K562 (cell line): ENCODE measurements around the gene CSAD. TPM values are rescaled to one million over a fixed set of nuclear protein-coding genes. Genes with fewer than 3 reads are reported as not detected.
A peak's percentile ranks its signal among the peaks of the same experiment; 100 is the strongest.

ENCODE experiments used
- ARID4B ChIP-seq: sonication (generic); formaldehyde crosslinking; IDR thresholded peaks from 2 replicates; pipeline ENCODE4 v1.8.0; 2022; ENCODE audit warnings: mild to moderate bottlenecking, missing genetic modification reagents
- ATF7 ChIP-seq: fragments of 450-650 bp; IDR thresholded peaks from 2 replicates; pipeline ENCODE4 v1.7.1; 2014; ENCODE audit warnings: mild to moderate bottlenecking, moderate library complexity
- BRF1 ChIP-seq: IDR thresholded peaks from 3 replicates; pipeline ENCODE4 v1.6.1; 2011; ENCODE audit warnings: borderline replicate concordance, mild to moderate bottlenecking; ENCODE audit not compliant: insufficient read length; ENCODE audit errors: extremely low read depth
- CBX3 ChIP-seq, 2 experiments: IDR thresholded peaks; 1 replicate in 1 of 2; 2 replicates in 1 of 2; pipeline ENCODE4 v1.6.1; 2012; ENCODE audit warnings: inconsistent platforms in 2 of 2, low read length in 2 of 2, borderline replicate concordance in 1 of 2, control low read depth in 1 of 2
- HDAC1 ChIP-seq, 2 experiments: fragments of 450-650 bp; IDR thresholded peaks; 2 replicates each; pipeline ENCODE4 v1.6.1; 2016 to 2017; ENCODE audit warnings: inconsistent platforms in 1 of 2, mild to moderate bottlenecking in 1 of 2, moderate library complexity in 1 of 2
- HNRNPLL ChIP-seq: fragments of 200-400 bp; formaldehyde crosslinking; IDR thresholded peaks from 2 replicates; pipeline ENCODE4 v1.6.1; 2017; ENCODE audit warnings: low read length, low read depth, mild to moderate bottlenecking; ENCODE audit not compliant: poor library complexity, severe bottlenecking
- MAFF ChIP-seq: IDR thresholded peaks from 2 replicates; pipeline ENCODE4 v1.6.1; 2012; ENCODE audit warnings: low read length, improper control_type of control experiment
- MAX ChIP-seq: sonication (generic); formaldehyde crosslinking; IDR thresholded peaks from 2 replicates; pipeline ENCODE4 v1.9.0; 2022; ENCODE audit warnings: mild to moderate bottlenecking, missing genetic modification reagents
- NR3C1 ChIP-seq: sonication (generic); formaldehyde crosslinking; IDR thresholded peaks from 2 replicates; pipeline ENCODE4 v1.8.1; 2022; ENCODE audit warnings: missing genetic modification reagents
- NRF1 ChIP-seq, 2 experiments: fragments of 450-650 bp; IDR thresholded peaks in 1 of 2; conservative IDR thresholded peaks in 1 of 2; 2 replicates each; pipeline ENCODE4 v1.6.1; 2014; ENCODE audit warnings: mild to moderate bottlenecking in 2 of 2
- PHB ChIP-seq: fragments of 250-450 bp; sonication (Bioruptor Pico); IDR thresholded peaks from 2 replicates; pipeline ENCODE4 v1.5.0; 2021
- RBFOX2 ChIP-seq: fragments of 200-400 bp; formaldehyde crosslinking; IDR thresholded peaks from 2 replicates; pipeline ENCODE4 v1.6.1; 2017; ENCODE audit warnings: low read depth, mild to moderate bottlenecking, low read length, moderate library complexity
- SAP30 ChIP-seq: fragments of 200-600 bp; sonication (generic); IDR thresholded peaks from 2 replicates; pipeline ENCODE4 v1.6.1; 2012; ENCODE audit warnings: borderline replicate concordance, low read depth, mild to moderate bottlenecking, moderate library complexity, low read length, control low read depth, inconsistent platforms; ENCODE audit not compliant: insufficient read depth, poor library complexity, severe bottlenecking
- SNRNP70 ChIP-seq: fragments of 200-400 bp; formaldehyde crosslinking; optimal IDR thresholded peaks from 2 replicates; pipeline ENCODE3; 2017; ENCODE audit warnings: low read depth, low read length
- SREBF1 ChIP-seq: fragments of 150-350 bp; IDR thresholded peaks from 2 replicates; pipeline ENCODE4 v1.6.1; 2014; ENCODE audit warnings: antibody characterized with exemption, low read depth, low read length, borderline replicate concordance
- SREBF2 ChIP-seq: sonication (generic); formaldehyde crosslinking; IDR thresholded peaks from 2 replicates; pipeline ENCODE4 v1.4.0; 2020; ENCODE audit warnings: mild to moderate bottlenecking, missing genetic modification reagents
- TBP ChIP-seq: optimal IDR thresholded peaks from 2 replicates; pipeline ENCODE3; 2011; ENCODE audit warnings: low read depth, low read length, improper control_type of control experiment
- ZBTB7A ChIP-seq: IDR thresholded peaks from 2 replicates; pipeline ENCODE4 v1.6.1; 2011; ENCODE audit warnings: low read depth, mild to moderate bottlenecking, low read length, moderate library complexity, borderline replicate concordance; ENCODE audit not compliant: control insufficient read depth
- ZBTB9 ChIP-seq: fragments of 450-650 bp; formaldehyde crosslinking; IDR thresholded peaks from 2 replicates; pipeline ENCODE4 v1.4.0; 2020; ENCODE audit warnings: mild to moderate bottlenecking, moderate library complexity
- ZNF140 ChIP-seq: fragments of 250-450 bp; sonication (Bioruptor Pico); IDR thresholded peaks from 2 replicates; pipeline ENCODE4 v1.8.0; 2021; ENCODE audit warnings: moderate library complexity, mild to moderate bottlenecking, inconsistent platforms
- ZNF24 ChIP-seq: fragments of 450-650 bp; IDR thresholded peaks from 2 replicates; pipeline ENCODE4 v1.6.1; 2016
- ZNF41 ChIP-seq: fragments of 250-450 bp; sonication (Bioruptor Pico); conservative IDR thresholded peaks from 2 replicates; pipeline ENCODE4 v1.4.0; 2020; ENCODE audit warnings: mild to moderate bottlenecking
- polyA plus RNA-seq, 8 experiments: library from polyadenylated mRNA; depleted of rRNA in 4 of 8; stranded (reverse) in 5 of 8; unstranded in 3 of 8; fragments of >200 nt; fragmentation: Nextera tagmentation in 2 of 8; fragmentation: Illumina TruSeq in 1 of 8; extraction: Ambion mirVana in 2 of 8; extraction: Trizol in 1 of 8; gene quantifications; 2 replicates each; pipeline versions ENCODE4 v1.2.1 to v1.2.3, GENCODE V29; 2011 to 2014; ENCODE audit warnings: inconsistent platforms in 1 of 8, missing spikeins in 1 of 8
- total RNA-seq, 7 experiments: library from RNA; depleted of rRNA in 6 of 7; stranded (reverse); fragments of >200 nt in 6 of 7; fragmentation: Illumina TruSeq in 2 of 7; extraction: Trizol in 2 of 7; gene quantifications; 2 replicates each; pipeline versions ENCODE4 v1.2.1 to v1.2.3, GENCODE V29; 2011 to 2021; ENCODE audit warnings: low replicate concordance in 1 of 7

Gene CSAD
- total and polyA plus RNA-seq, 9 of the 15 experiments (the other 6 are each of a cell fraction or from before 2014, with no cell fraction given) = 1.8 to 19.6 (median 8.1) TPM

- 0 out of 2 replicates have a peak, but pooled peaks have one; percentile 0 for TF ChIP-seq ARID4B
- no peak for TF ChIP-seq ZNF140
- TF ChIP-seq NR3C1 (CRISPR knock-in tag) = no peak
- peak; percentile 3 for TF ChIP-seq HNRNPLL
- peak; percentile 29; the same call in 1 of the 2 replicates for TF ChIP-seq RBFOX2
- TF ChIP-seq HDAC1 (IDR thresholded peaks at IDR 0.05) = peak in 1 of 2 experiments; percentile 73; a peak in 1 of 4 replicates
- TF ChIP-seq SREBF1 = no peak
- TF ChIP-seq ZBTB7A = peak; percentile 58; the same call in 1 of the 2 replicates
- TF ChIP-seq ATF7 = no peak
- 0 out of 2 replicates have a peak, but pooled peaks have one; percentile 26 for TF ChIP-seq PHB (CRISPR knock-in tag)
- TF ChIP-seq ZBTB9 = no peak
- TF ChIP-seq ZNF24 = no peak
- TF ChIP-seq MAFF = no peak
- peak in 1 of 2 experiments; percentile 29; a peak in 1 of 4 replicates for TF ChIP-seq NRF1 (conservative IDR thresholded peaks at IDR 0.05 in 1 of 2, IDR thresholded peaks at IDR 0.05 in 1 of 2)
- peak; percentile 67 for TF ChIP-seq SAP30
- TF ChIP-seq BRF1 = no peak
- 0 out of 3 replicates have a peak, but pooled peaks of 1 of the 2 experiments have one; percentile 9 for TF ChIP-seq CBX3 (IDR thresholded peaks at IDR 0.05; ENCODE audit: borderline replicate concordance in 1 of 2, low read length in 2 of 2)
- TF ChIP-seq MAX = peak; percentile 59; the same call in 1 of the 2 replicates
- TF ChIP-seq SNRNP70 = no peak
- peak; percentile 20 for TF ChIP-seq TBP
- TF ChIP-seq SREBF2 (CRISPR knock-in tag) = no peak
- no peak for TF ChIP-seq ZNF41 (CRISPR knock-in tag)
These were observed 39.4 kb upstream of the CSAD start (continued) for GRCh38 chr12:53219956-53220693.
